Activated CD8-positive, alpha-beta T cell treated with anti-CD3 and anti-CD28 coated beads, Interleukin-2, amount 10 ng/mL, durations not matched to agents 7 days and 5 days (primary cell): ENCODE data around the gene CDH4. TPM values are rescaled to one million over a fixed set of nuclear protein-coding genes. Genes with fewer than 3 reads are reported as not detected.

Experiments
- ATAC-seq: fragments of 150-1000 bp; cut with Tn5 transposase; one replicate; pipeline ENCODE4 v1.10.0; 2021; ENCODE audit warnings: moderate library complexity
- CTCF ChIA-PET: fragments of 350-600 bp; sonication (Branson Sonifier 250); formaldehyde crosslinking; loops from one replicate; lab custom pipeline; 2021; ENCODE audit warnings: antibody characterized with exemption; lab: Charles Lee
- POLR2A ChIA-PET: fragments of 350-600 bp; sonication (Branson Sonifier 250); formaldehyde crosslinking; loops from one replicate; lab custom pipeline; 2021; ENCODE audit warnings: antibody characterized with exemption; lab: Charles Lee
- DNase-seq: peaks from one replicate; pipeline ENCODE4 v3.0.0-alpha.2; 2020
- H3K27ac Mint-ChIP-seq: one replicate; pipeline ENCODE4 v1.8.0; 2021; ENCODE audit warnings: mild to moderate bottlenecking, mixed read lengths
- H3K27me3 Mint-ChIP-seq: one replicate; pipeline ENCODE4 v1.8.0; 2021; ENCODE audit warnings: low read depth, mixed read lengths
- H3K36me3 Mint-ChIP-seq: one replicate; pipeline ENCODE4 v1.8.0; 2021; ENCODE audit warnings: low read depth, mixed read lengths
- H3K4me1 Mint-ChIP-seq: one replicate; pipeline ENCODE4 v1.8.0; 2021; ENCODE audit warnings: low read depth, mixed read lengths
- H3K4me3 Mint-ChIP-seq: one replicate; pipeline ENCODE4 v1.8.0; 2021; ENCODE audit warnings: mild to moderate bottlenecking, mixed read lengths
- H3K9me3 Mint-ChIP-seq: one replicate; pipeline ENCODE4 v1.8.0; 2022; ENCODE audit warnings: mixed read lengths; ENCODE audit not compliant: insufficient read depth
- total RNA-seq, 2 experiments: library from RNA; stranded (reverse); gene quantifications; one replicate each; pipeline ENCODE4 v1.2.3, GENCODE V29; 2021

CDH4 gene
- total RNA-seq, 2 experiments from 2014 or later: 0.05 to 0.13 TPM

DNA sequence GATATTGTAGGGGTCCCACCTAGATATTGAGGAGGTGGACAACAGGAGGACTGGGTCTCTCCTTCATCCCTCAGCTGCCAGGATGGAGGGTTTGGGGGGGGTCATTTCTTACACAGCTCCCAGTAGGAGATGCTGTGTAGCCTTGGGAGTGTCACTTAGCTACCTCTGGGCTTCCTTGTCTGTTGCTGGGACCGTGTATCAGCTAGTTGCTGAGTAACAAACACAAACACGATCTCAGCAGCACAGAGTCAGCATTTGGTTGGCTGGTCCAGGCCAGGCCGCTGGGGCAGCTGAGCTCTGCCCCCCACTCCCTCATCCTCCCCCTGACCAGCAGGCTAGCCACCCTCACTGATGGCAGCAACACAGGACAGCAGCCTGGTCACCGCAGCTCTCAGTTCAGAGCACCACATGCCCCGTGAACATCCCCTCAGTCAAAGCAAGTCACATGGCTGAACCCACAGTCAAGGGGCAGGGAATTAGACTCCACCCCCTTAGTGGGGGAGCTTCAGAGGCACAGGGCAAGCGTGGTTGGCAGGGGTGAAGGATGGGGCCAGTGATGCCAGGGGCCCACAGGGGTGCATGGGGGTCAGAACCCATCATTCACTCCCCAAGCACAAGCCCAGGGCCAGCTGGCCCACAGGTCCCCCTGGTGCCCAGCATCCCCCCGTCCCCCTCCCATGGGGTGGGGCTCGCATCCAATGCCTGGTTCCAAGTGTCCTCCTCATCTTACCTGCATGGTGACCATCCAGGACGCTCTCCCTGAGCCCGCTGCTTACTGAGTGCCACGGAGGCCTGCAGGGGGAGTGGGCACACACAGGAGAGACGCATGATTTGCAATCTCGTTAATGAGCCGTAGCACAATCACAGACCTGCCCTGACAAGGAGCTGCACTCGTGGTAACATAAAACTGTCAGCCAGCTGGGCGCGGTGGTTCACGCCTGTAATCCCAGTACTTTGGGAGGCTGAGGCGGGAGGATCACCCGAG, 701.3 kb downstream of the CDH4 start:
- DNase-seq (no peak), ATAC-seq (no peak)
- ChIA-PET POLR2A (no interaction called here), CTCF (no interaction called here)
- Mint-ChIP-seq H3K36me3 (no peaks in the 10 kb centered on the region), H3K4me3 (no peak overlapping the region), H3K27ac (no peak overlapping the region), H3K9me3 (no peaks in the 10 kb centered on the region), H3K27me3 (peaks cover 7% of the 10 kb centered on the region), H3K4me1 (no peaks in the 10 kb centered on the region)

- H3K27ac Mint-ChIP-seq: no peak overlapping the region
- H3K4me1 Mint-ChIP-seq: no peaks in the 10 kb centered on the region
- no peaks in the 10 kb centered on the region for H3K36me3 Mint-ChIP-seq
- POLR2A ChIA-PET: no interaction called here
- ATAC-seq (no peak), DNase-seq (no peak)
- H3K27me3 Mint-ChIP-seq: peaks cover 7% of the 10 kb centered on the region
- no peaks in the 10 kb centered on the region for H3K9me3 Mint-ChIP-seq
- CTCF ChIA-PET: no interaction called here
- H3K4me3 Mint-ChIP-seq: no peak overlapping the region
Measured at GRCh38 chr20:61954276-61955021, 702.4 kb downstream of the CDH4 start.

DNA sequence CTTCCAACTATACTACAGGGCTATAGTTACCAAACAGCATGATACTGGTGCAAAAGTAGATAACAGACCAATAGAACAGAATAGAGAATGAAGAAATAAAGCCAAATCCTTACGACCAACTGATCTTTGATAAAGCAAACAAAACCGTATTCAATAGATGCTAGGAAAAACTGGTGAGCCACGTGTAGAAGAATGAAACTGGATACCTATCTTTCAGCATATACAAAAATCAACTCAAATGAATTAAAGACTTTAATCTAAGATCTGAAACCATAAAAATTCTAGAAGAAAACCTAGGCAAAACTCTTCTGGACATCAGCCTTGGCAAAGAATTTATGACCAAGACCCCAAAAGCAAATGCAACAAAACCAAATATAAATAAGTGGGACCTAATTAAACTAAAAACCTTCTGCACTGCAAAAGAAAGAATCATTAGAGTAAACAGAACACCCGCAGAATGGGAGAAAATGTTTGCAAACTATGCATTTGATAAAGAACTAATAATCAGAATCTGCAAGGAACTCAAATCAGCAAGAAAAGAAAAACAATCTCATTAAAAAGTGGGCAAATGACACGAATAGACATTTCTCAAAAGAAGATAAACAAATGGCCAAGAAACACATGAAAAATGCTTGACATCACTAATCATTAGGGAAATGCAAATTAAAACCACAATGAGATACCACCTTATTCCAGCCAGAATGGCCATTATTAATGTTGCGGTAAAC, 703.8 kb downstream of the CDH4 start:
- ChIA-PET POLR2A (no interaction called here), CTCF (no interaction called here)
- no peak for DNase-seq
- Mint-ChIP-seq H3K27me3 (peaks cover 7% of the 10 kb centered on the region), H3K4me1 (no peaks in the 10 kb centered on the region), H3K4me3 (no peak overlapping the region), H3K27ac (no peak overlapping the region), H3K9me3 (no peaks in the 10 kb centered on the region), H3K36me3 (no peaks in the 10 kb centered on the region)
- no peak for ATAC-seq

- POLR2A ChIA-PET: no interaction called here
- CTCF ChIA-PET: no interaction called here
Measured at GRCh38 chr20:61956396-61957342, 704.6 kb downstream of the CDH4 start.

GRCh38 chr20:61957961-61958715, 706.1 kb downstream of the CDH4 start:
- ATAC-seq: no peak
- POLR2A ChIA-PET: no interaction called here
- no peaks in the 10 kb centered on the region for H3K4me1 Mint-ChIP-seq
- no peak overlapping the region for H3K27ac Mint-ChIP-seq
- no peaks in the 10 kb centered on the region for H3K36me3 Mint-ChIP-seq
- DNase-seq: no peak
- H3K9me3 Mint-ChIP-seq: no peaks in the 10 kb centered on the region
- CTCF ChIA-PET: no interaction called here
- no peak overlapping the region for H3K4me3 Mint-ChIP-seq
- peaks cover 7% of the 10 kb centered on the region for H3K27me3 Mint-ChIP-seq

More at GRCh38 chr20:61956396-61957342, 704.6 kb downstream of the CDH4 start:
- no peaks in the 10 kb centered on the region for H3K9me3 Mint-ChIP-seq
- no peak overlapping the region for H3K27ac Mint-ChIP-seq
- ATAC-seq: no peak
- DNase-seq: no peak
- peaks cover 7% of the 10 kb centered on the region for H3K27me3 Mint-ChIP-seq
- no peak overlapping the region for H3K4me3 Mint-ChIP-seq
- H3K36me3 Mint-ChIP-seq: no peaks in the 10 kb centered on the region
- no peaks in the 10 kb centered on the region for H3K4me1 Mint-ChIP-seq

DNA sequence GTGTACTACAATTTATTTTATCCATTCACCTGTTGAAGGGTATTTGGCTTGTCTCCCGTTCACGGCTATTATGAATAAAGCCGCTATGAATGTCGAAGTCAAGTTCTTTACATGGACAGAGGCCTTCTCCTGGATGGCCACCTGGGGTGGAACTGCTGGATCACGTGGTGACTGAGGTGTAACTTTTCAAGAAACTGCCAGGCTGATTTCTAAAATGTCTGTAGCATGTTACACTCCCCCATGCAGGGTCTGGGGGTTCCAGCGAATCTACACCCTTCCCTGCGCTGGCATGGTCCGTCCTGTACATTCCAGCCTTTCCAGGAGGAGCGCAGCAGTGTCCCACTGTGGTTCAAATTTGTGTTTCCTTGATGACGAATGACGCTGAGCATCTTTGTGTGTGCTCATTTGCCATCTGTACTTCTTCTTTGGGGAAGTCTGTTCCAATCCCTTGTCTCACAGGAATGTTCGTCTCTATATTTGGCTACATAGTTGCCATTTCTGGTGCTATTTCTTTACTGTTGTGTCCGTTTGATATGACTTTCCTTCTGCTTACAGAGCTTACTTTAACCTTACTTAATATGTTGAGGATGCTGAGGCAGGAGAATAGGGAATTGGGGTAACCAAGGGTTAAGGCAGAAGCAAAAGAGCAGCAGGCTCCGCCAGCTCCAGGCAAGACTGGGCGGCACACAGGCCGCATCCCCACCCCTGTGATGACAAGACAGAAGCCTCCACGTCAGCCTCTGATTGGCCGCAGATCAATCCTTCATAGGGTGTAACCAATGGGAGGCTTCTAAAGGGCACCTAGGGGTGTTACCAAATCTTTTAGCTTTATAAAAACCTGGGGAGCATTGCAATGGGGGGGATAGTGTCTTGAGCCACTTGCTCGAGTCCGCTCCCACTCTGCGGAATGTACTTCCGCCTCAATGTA, 707.0 kb downstream of the CDH4 start:
- ATAC-seq (no peak), DNase-seq (no peak)
- Mint-ChIP-seq H3K36me3 (no peaks in the 10 kb centered on the region), H3K27ac (no peak overlapping the region), H3K4me3 (no peak overlapping the region), H3K9me3 (no peaks in the 10 kb centered on the region), H3K27me3 (peaks cover 12% of the 10 kb centered on the region), H3K4me1 (no peaks in the 10 kb centered on the region)
- CTCF ChIA-PET: no interaction called here
- POLR2A ChIA-PET: no interaction called here

- H3K9me3 Mint-ChIP-seq: no peaks in the 10 kb centered on the region
- no peaks in the 10 kb centered on the region for H3K4me1 Mint-ChIP-seq
- no peak overlapping the region for H3K4me3 Mint-ChIP-seq
- ATAC-seq (no peak), DNase-seq (no peak)
- CTCF ChIA-PET: no interaction called here
- POLR2A ChIA-PET: no interaction called here
- no peak overlapping the region for H3K27ac Mint-ChIP-seq
- H3K27me3 Mint-ChIP-seq: peaks cover 8% of the 10 kb centered on the region
- H3K36me3 Mint-ChIP-seq: no peaks in the 10 kb centered on the region
Measured at GRCh38 chr20:61960836-61961235, 708.8 kb downstream of the CDH4 start.

- H3K27me3 Mint-ChIP-seq: peaks cover 5% of the 10 kb centered on the region
- ChIA-PET POLR2A (no interaction called here), CTCF (no interaction called here)
- no peak overlapping the region for H3K27ac Mint-ChIP-seq
- H3K4me1 Mint-ChIP-seq: no peaks in the 10 kb centered on the region
- H3K4me3 Mint-ChIP-seq: no peak overlapping the region
- DNase-seq (no peak), ATAC-seq (no peak)
- no peaks in the 10 kb centered on the region for H3K36me3 Mint-ChIP-seq
- H3K9me3 Mint-ChIP-seq: no peaks in the 10 kb centered on the region
Measured at GRCh38 chr20:61963149-61963548, 711.1 kb downstream of the CDH4 start.

GRCh38 chr20:61963885-61964674, 712.0 kb downstream of the CDH4 start:
- no peak for DNase-seq
- no peak for ATAC-seq
- H3K27me3 Mint-ChIP-seq: peaks cover 5% of the 10 kb centered on the region
- no peak overlapping the region for H3K4me3 Mint-ChIP-seq
- H3K9me3 Mint-ChIP-seq: no peaks in the 10 kb centered on the region
- H3K4me1 Mint-ChIP-seq: no peaks in the 10 kb centered on the region
- no peak overlapping the region for H3K27ac Mint-ChIP-seq
- ChIA-PET POLR2A (no interaction called here), CTCF (no interaction called here)
- no peaks in the 10 kb centered on the region for H3K36me3 Mint-ChIP-seq
